Lung (tissue), 12 donors: Measurements from ENCODE around the gene MOGAT1. TPM values are rescaled to one million over a fixed set of nuclear protein-coding genes. Genes with fewer than 3 reads are reported as not detected.

ENCODE experiments used
- ATAC-seq: fragments of 200-7000 bp; cut with Tn5 transposase; one replicate; pipeline ENCODE4 v1.9.1; 2020; ENCODE audit warnings: moderate number of reproducible peaks; ENCODE audit not compliant: insufficient read depth, low FRiP score
- DNase-seq, 3 donors: peaks; one replicate each; pipeline ENCODE4 v3.0.0-alpha.2; 2013 to 2017
- H3K27ac ChIP-seq, 2 donors: one replicate each; pipeline ENCODE4 v1.5.1; 2013; ENCODE audit warnings: mild to moderate bottlenecking in 2 of 2, moderate library complexity in 2 of 2, control low read depth in 1 of 2, inconsistent platforms in 1 of 2, low read depth in 1 of 2, low read length in 1 of 2
- H3K27me3 ChIP-seq, 3 donors: one replicate each; pipeline ENCODE4 v1.5.1; 2013; ENCODE audit warnings: low read length in 2 of 3; ENCODE audit not compliant: control insufficient read depth in 3 of 3, insufficient read depth in 3 of 3
- H3K36me3 ChIP-seq, 4 donors: one replicate each; pipeline ENCODE4 v1.5.1; 2013; ENCODE audit warnings: low read length in 4 of 4, mild to moderate bottlenecking in 1 of 4, moderate library complexity in 1 of 4; ENCODE audit not compliant: control insufficient read depth in 4 of 4, insufficient read depth in 4 of 4
- H3K4me1 ChIP-seq, 5 donors: one replicate each; pipeline ENCODE4 v1.5.1; 2013; ENCODE audit warnings: low read length in 5 of 5, mild to moderate bottlenecking in 2 of 5, moderate library complexity in 1 of 5; ENCODE audit not compliant: control insufficient read depth in 5 of 5, insufficient read depth in 5 of 5
- H3K4me3 ChIP-seq: one replicate; pipeline ENCODE4 v1.5.1; 2013; ENCODE audit warnings: mild to moderate bottlenecking, control low read depth, moderate library complexity
- H3K9ac ChIP-seq, 2 donors: one replicate each; pipeline ENCODE4 v1.5.1; 2013; ENCODE audit warnings: low read length in 2 of 2, control low read depth in 1 of 2; ENCODE audit not compliant: insufficient read depth in 1 of 2
- H3K9me3 ChIP-seq, 4 donors: one replicate each; pipeline ENCODE4 v1.5.1; 2013; ENCODE audit warnings: low read length in 3 of 4, mild to moderate bottlenecking in 1 of 4, moderate library complexity in 1 of 4; ENCODE audit not compliant: control insufficient read depth in 4 of 4, insufficient read depth in 3 of 4
- CTCF ChIP-seq: IDR thresholded peaks from 2 replicates; pipeline ENCODE4 v1.5.1; 2012; ENCODE audit warnings: mild to moderate bottlenecking; ENCODE audit errors: control extremely low read depth, extremely low read depth
- WGBS, 2 donors: extraction: QIAGEN DNeasy Blood & Tissue Kit; methylation state at CpG; one replicate each; pipeline ENCODE4 v1.1.7; 2013; 5-methylcytosine and 5-hydroxymethylcytosine counted together
- polyA plus RNA-seq, 2 donors: library from polyadenylated mRNA; stranded (reverse); fragments of 200-250 nt; gene quantifications; one replicate each; pipeline ENCODE4 v1.2.1, GENCODE V29; 2013
- total RNA-seq, 2 donors: library from RNA; depleted of rRNA in 1 of 2; stranded (reverse); fragments of >200 nt in 1 of 2; gene quantifications; one replicate each; pipeline ENCODE4 v1.2.1, GENCODE V29; 2014 to 2021
- donor health status: control.
- donor health status: control.
- donor health status: Bipolar disorder and iron deficiency.
- donor health status: healthy.
- donor health status: DM: yes; HTN: yes; CAD: no.

The MOGAT1 gene
- total and polyA plus RNA-seq, 4 donors: 0.08 to 1.7 (median 0.18) TPM; not detected in 1

GRCh38 chr2:222655787-222656525, 15.5 kb upstream of the MOGAT1 start, which contains the start of gene FARSB:
TSS of gene FARSB (minus strand) at chr2:222656092. CDS start at chr2:222656073, 19 bp downstream.
- DNase-seq (peak; percentile 95 to 98 (median 98)), ATAC-seq (peak; percentile 97)
- Histone ChIP-seq H3K9ac (peak within 1 kb of the TSS; percentile 98 to 99), H3K27me3 (no peaks in the 10 kb centered on the region), H3K4me3 (peak within 1 kb of the TSS; percentile 71), H3K36me3 (peaks cover 0 to 3% (median 0%) of the 10 kb centered on the region in 4 donors), H3K4me1 (peaks cover 4 to 18% (median 6%) of the 10 kb centered on the region in 5 donors), H3K9me3 (no peaks in the 10 kb centered on the region), H3K27ac (peak within 1 kb of the TSS; percentile 50 to 75)
- WGBS, 2 donors: 0% methylated on average over 45 of the region's 45 CpGs
- TF ChIP-seq CTCF: no peak

GRCh38 chr2:222656526-222657446, 14.7 kb upstream of the MOGAT1 start:
- peaks cover 0 to 3% (median 0%) of the 10 kb centered on the region in 4 donors for H3K36me3 ChIP-seq
- DNase-seq: peak in 2 of 3 donors; percentile 28 to 46
- no peak for ATAC-seq
- no peaks in the 10 kb centered on the region for H3K27me3 ChIP-seq
- H3K9me3 ChIP-seq: no peaks in the 10 kb centered on the region
- no peak overlapping the region for H3K27ac ChIP-seq
- H3K9ac ChIP-seq: peak overlapping the region; percentile 94 to 99
- no peak for TF ChIP-seq CTCF
- H3K4me3 ChIP-seq: peak overlapping the region; percentile 40
- peaks cover 4 to 18% (median 6%) of the 10 kb centered on the region in 5 donors for H3K4me1 ChIP-seq
- WGBS, 2 donors: 23% methylated on average over 13 of the region's 13 CpGs

GRCh38 chr2:222663479-222663878, 8.0 kb upstream of the MOGAT1 start:
- Histone ChIP-seq H3K27ac (no peak overlapping the region), H3K36me3 (no peaks in the 10 kb centered on the region), H3K9ac (no peak overlapping the region), H3K4me3 (no peak overlapping the region), H3K27me3 (no peaks in the 10 kb centered on the region), H3K9me3 (no peaks in the 10 kb centered on the region), H3K4me1 (peaks cover 0 to 2% (median 0%) of the 10 kb centered on the region in 5 donors)
- ATAC-seq: no peak
- 56 to 67% methylated on average over 3 of the region's 3 CpGs for WGBS, 2 donors
- TF ChIP-seq CTCF: no peak
- DNase-seq: no peak
